Fibroblast of skin of left biceps (primary cell): Measurements from ENCODE around the gene PCDHGA6.
"Not testable (repeated sequence)": the region's sequence is repeated elsewhere in the genome, so short reads cannot be mapped to it uniquely, and the experiment has no call there.

Experiments used
- DNase-seq, 2 experiments: peaks; one replicate each; pipeline ENCODE4 v3.0.0-alpha.2; 2013; ENCODE audit warnings: low read depth in 2 of 2

The PCDHGA6 gene

DNA sequence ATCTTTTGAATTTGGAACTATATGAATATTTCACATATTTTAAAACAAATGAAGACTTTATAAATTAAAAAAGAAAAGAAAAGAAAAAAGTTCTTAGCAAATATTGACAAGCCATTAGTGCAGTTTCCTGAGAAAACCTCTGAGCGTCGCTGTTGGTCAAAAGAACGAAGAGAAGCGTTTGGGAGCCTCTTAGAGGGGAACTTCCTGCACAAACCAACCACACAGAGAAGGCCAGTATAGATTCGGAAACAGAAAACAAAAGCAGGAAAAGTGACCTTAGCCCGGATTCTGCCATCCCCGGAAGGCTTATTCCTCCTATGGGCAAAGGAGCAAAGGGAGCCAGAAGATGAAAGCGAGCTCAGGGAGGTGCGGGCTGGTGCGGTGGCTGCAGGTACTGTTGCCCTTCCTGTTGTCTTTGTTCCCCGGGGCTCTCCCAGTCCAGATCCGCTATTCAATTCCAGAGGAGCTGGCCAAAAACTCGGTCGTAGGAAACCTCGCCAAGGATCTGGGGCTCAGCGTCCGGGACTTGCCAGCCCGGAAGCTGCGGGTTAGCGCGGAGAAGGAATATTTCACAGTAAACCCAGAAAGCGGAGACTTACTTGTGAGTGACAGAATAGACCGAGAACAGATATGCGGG is 13.8 kb upstream of the PCDHGA6 start, which contains the start of gene PCDHGB2:
Gene PCDHGB2 (plus strand): TSS at position 205 of the 637 bp plus-strand sequence. CDS start 142 bp downstream, at position 347.
- DNase-seq = no peak

DNA sequence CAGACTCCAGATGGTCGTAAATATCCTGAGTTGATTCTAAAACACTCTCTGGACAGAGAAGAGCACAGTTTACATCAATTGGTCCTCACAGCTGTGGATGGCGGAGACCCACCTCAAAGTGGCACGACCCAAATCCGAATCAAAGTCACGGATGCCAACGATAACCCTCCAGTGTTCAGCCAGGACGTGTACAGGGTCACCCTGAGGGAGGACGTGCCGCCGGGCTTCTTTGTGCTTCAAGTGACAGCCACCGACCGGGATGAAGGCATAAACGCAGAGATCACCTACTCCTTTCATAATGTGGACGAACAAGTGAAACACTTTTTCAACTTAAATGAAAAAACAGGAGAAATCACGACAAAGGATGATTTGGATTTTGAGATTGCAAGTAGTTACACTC is 13.0 kb upstream of the PCDHGA6 start:
- DNase-seq = no peak

DNA sequence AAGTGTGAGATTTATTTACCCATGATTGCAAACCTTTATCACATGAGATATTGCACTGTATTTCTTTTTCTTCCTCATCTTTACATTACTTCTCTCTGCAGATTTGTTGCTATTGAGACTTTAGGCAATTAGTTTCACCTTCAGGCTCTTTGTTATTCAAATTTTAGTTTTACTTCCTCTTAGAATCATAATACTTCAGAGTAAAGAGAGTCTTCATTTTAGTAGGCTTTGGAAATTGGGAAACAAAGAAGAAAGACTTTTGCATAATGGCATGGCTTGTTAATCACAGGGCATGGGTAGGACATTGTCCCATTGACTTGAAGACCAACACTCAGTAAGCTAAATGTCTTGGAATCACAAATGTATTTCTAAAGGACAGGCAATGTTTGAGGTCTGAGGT is 11.0 kb upstream of the PCDHGA6 start:
- no peak for DNase-seq

DNA sequence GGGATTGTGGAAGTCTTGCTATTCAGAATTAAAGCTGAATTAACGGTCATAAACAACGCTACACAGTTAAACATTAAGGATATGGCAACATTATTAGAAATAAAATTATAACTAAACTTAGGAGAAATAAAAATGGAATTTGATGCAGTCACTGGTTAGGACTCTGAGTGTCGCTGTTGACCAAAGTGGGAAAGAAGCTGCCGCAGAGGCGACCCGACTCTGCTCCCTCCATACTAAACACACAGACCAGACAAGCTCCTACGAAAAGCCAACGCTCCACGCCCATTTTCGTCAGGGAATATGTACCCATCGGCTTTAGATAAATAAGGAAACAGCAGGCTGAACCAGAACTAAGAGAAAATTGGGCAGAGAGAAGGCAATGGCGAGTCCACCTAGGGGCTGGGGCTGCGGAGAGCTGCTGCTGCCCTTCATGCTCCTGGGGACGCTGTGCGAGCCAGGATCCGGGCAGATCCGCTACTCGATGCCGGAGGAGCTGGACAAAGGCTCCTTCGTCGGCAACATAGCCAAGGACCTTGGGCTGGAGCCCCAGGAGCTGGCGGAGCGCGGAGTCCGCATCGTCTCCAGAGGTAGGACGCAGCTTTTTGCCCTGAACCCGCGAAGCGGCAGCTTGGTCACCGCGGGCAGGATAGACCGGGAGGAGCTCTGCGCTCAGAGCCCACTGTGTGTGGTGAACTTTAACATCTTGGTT is 9.6 kb upstream of the PCDHGA6 start, which contains the start of gene PCDHGA5:
Gene PCDHGA5 (plus strand): TSS at position 211 of the 709 bp plus-strand sequence. CDS start 169 bp downstream, at position 380.
- DNase-seq = no peak

DNA sequence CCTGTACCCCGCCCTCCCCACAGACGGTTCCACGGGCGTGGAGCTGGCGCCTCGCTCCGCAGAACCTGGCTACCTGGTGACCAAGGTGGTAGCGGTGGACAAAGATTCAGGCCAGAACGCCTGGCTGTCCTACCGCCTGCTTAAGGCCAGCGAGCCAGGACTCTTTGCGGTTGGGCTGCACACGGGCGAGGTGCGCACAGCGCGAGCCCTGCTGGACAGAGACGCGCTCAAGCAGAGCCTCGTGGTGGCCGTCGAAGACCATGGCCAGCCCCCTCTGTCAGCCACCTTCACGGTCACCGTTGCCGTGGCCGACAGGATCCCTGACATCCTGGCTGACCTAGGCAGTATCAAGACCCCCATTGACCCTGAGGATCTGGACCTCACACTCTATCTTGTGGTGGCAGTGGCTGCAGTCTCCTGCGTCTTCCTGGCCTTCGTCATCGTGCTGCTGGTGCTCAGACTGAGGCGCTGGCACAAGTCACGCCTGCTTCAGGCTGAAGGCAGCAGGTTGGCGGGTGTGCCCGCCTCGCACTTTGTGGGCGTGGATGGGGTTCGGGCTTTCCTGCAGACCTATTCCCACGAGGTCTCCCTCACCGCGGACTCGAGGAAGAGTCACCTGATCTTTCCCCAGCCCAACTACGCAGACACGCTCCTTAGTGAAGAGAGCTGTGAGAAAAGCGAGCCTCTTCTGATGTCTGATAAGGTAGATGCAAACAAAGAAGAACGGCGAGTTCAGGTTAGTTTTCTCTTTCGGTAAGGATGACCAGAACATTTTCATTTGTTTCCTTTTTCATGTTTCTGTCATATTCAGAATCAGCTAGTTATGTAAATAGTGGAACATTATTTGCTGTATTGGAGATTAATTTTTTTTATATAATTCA is 7.4 kb upstream of the PCDHGA6 start:
- no peak for DNase-seq

DNA sequence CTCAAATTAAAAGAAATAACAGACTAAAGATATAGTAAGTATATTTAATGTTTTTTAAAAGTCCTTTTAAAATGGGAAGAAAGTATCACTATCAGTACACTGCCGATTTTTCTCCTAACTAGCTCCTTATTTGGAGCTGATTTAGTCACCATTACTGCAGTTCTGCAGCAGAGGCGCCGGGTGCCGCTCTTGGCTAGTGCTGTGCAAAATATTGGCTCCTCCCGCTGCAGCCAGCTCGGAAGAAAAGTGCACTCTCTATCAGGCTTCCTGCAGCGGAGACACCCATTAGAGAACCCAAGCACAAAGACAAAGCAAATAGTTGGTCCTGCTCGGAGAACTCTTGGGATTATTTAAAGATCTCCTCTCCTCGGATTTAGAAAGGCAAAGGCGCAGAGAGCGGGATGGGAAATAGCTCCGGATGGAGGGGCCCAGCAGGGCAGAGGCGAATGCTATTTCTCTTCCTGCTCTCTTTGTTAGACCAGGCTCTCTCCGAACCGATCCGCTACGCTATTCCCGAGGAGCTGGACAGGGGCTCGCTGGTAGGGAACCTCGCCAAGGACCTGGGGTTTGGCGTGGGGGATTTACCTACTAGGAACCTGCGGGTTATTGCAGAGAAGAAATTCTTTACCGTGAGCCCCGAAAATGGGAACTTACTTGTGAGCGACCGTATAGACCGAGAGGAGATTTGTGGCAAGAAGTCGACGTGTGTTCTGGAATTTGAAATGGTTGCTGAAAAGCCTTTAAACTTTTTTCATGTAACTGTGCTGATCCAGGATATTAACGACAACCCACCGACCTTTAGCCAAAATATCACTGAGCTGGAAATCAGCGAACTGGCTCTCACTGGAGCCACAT is 3.5 kb upstream of the PCDHGA6 start, which contains the start of gene PCDHGB3:
Gene PCDHGB3 (plus strand): TSS at position 249 of the 855 bp plus-strand sequence. CDS start 153 bp downstream, at position 402.
- no peak for DNase-seq

DNA sequence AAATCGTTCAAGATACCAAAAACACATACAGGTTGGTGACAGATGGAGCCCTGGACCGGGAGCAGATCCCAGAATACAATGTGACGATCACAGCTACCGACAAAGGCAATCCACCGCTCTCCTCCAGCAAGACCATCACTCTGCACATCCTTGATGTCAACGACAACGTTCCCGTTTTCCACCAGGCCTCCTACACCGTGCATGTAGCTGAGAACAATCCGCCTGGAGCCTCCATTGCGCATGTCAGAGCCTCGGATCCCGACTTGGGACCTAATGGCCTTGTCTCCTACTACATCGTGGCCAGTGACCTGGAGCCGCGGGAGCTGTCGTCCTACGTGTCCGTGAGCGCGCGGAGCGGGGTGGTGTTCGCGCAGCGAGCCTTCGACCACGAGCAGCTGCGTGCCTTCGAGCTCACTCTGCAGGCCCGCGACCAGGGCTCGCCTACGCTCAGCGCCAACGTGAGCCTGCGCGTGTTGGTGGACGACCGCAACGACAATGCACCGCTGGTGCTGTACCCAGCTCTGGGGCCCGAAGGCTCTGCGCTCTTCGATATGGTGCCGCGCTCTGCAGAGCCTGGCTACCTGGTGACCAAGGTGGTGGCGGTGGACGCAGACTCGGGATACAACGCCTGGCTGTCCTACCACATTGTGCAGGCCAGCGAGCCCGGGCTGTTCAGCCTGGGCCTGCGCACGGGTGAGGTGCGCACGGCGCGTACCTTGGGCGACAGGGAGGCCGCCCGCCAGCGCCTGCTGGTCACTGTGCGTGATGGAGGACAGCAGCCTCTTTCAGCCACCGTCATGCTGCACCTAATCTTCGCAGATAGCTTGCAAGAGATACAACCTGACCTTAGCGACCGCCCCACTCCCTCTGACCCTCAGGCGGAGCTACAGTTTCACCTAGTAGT is 1.9 kb upstream of the PCDHGA6 start:
- DNase-seq = no peak

DNA sequence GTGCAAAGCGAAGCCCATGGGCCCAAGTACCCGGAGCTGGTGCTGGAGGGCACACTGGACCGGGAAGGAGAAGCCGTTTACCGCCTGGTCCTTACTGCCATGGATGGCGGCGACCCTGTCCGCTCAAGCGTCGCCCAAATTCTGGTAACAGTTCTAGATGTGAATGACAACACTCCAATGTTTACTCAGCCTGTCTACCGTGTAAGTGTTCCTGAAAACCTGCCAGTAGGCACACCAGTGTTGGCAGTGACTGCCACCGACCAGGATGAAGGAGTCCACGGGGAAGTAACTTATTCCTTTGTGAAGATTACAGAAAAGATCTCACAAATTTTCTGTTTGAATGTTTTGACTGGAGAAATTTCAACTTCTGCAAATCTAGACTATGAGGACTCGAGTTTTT is 936 bp downstream of the PCDHGA6 start:
- no peak for DNase-seq

DNA sequence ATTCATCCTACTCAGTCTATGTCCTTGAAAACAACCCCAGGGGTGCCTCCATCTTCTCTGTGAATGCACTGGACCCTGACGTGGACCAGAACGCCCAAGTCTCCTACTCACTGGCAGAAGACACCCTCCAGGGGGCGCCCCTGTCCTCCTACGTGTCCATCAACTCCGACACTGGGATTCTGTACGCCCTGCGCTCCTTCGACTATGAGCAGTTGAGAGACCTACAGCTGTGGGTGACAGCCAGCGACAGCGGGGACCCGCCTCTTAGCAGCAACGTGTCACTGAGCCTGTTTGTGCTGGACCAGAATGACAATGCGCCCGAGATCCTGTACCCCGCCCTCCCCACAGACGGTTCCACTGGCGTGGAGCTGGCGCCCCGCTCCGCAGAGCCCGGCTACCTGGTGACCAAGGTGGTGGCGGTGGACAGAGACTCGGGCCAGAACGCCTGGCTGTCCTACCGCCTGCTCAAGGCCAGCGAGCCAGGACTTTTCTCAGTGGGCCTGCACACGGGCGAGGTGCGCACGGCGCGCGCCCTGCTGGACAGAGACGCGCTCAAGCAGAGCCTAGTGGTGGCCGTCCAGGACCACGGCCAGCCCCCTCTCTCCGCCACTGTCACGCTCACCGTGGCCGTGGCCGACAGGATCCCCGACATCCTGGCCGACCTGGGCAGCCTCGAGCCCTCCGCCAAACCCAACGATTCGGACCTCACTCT is 1.9 kb downstream of the PCDHGA6 start:
- DNase-seq = not testable (repeated sequence)

DNA sequence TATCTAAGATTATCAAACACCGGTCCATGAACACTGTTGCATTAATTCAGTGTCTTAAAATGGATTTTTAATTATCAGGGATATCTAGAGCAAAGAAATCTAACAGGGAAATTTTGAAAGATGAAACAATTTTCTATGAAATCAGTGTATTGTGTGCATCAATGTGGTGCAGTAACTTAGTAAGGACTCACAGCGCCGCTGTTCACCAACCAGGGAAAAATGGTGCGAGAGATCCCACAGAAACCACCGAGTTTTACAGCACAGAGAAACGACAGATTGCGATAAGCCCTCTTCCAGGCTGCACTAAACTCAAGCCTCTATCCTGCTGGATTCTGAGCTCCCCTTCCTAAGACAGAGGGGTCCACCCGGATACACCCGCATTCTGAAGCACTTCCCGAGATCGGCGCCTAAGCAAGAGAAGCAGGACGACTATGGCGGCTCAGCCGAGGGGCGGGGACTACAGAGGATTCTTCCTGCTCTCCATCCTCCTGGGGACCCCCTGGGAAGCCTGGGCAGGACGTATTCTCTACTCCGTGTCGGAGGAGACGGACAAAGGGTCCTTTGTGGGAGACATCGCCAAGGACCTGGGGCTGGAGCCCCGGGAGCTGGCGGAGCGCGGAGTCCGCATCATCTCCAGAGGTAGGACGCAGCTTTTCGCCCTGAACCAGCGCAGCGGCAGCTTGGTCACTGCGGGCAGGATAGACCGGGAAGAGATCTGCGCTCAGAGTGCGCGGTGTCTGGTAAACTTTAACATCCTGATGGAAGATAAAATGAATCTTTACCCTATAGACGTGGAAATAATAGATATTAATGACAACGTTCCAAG is 9.0 kb downstream of the PCDHGA6 start, which contains the start of gene PCDHGA7:
Gene PCDHGA7 (plus strand): TSS at position 274 of the 826 bp plus-strand sequence. CDS start 158 bp downstream, at position 432.
- no peak for DNase-seq

DNA sequence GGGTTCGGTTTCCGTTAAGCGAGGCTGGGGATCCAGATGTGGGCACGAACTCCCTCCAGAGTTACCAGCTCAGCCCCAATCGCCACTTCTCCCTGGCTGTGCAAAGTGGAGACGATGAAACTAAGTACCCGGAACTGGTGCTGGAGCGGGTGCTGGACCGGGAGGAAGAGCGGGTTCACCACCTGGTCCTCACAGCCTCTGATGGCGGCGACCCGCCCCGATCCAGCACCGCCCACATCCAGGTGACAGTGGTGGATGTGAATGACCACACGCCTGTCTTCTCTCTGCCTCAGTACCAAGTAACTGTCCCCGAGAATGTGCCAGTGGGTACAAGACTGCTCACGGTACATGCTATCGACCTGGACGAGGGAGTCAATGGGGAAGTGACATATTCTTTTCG is 9.7 kb downstream of the PCDHGA6 start:
- DNase-seq = no peak

DNA sequence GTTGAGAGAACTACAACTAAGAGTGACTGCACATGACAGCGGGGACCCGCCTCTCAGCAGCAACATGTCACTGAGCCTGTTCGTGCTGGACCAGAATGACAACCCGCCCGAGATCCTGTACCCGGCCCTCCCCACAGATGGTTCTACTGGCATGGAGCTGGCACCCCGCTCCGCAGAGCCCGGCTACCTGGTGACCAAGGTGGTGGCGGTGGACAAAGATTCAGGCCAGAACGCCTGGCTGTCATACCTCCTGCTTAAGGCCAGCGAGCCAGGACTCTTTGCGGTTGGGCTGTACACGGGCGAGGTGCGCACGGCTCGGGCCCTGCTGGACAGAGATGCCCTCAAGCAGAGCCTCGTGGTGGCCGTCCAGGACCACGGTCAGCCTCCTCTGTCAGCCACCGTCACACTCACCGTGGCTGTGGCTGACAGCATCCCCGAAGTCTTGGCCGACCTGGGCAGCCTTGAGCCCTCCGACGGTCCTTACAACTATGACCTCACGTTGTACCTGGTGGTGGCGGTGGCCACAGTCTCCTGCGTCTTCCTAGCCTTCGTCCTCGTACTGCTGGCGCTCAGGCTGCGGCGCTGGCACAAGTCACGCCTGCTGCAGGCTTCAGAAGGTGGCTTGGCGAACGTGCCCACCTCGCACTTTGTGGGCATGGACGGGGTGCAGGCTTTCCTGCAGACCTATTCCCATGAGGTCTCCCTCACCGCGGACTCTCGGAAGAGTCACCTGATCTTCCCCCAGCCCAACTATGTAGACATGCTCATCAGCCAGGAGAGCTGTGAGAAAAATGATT is 11.0 kb downstream of the PCDHGA6 start:
- no peak for DNase-seq

DNA sequence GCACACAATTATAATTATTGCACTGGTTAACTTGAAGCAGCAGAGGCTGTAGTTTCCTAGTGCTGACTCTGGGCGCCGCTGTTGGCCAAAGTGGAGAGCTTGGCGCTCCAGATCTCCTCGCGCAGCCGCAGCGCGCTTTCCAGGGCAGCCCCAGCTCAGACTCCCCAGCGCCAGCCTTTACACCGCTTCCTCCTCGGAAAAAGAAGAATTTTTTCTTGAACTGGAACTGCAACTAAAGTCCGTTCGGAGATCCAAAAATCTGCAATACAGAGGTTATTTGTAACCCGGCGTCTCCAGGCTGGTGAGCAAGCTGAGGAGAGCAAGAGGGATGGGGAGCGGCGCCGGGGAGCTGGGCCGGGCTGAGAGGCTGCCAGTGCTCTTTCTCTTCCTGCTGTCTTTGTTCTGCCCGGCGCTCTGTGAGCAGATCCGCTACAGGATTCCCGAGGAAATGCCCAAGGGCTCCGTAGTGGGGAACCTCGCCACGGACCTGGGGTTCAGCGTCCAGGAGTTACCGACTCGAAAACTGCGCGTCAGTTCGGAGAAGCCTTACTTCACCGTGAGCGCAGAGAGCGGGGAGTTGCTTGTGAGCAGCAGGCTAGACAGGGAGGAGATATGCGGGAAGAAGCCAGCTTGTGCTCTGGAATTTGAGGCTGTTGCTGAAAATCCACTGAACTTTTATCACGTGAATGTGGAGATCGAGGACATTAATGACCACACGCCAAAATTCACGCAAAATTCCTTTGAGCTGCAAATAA is 14.0 kb downstream of the PCDHGA6 start, which contains the start of gene PCDHGB4:
Gene PCDHGB4 (plus strand): TSS at position 142 of the 755 bp plus-strand sequence. CDS start 187 bp downstream, at position 329.
- not testable (repeated sequence) for DNase-seq

DNA sequence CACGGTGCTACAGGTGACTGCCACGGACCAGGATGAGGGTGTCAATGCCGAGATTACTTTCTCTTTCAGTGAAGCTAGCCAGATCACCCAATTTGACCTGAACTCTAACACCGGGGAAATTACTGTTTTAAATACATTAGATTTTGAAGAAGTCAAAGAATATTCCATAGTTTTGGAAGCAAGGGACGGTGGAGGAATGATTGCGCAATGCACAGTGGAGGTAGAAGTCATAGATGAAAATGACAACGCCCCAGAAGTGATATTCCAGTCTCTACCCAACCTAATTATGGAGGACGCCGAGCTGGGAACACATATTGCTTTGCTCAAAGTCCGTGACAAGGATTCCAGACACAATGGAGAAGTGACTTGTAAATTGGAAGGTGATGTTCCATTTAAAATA is 15.0 kb downstream of the PCDHGA6 start:
- DNase-seq = no peak

DNA sequence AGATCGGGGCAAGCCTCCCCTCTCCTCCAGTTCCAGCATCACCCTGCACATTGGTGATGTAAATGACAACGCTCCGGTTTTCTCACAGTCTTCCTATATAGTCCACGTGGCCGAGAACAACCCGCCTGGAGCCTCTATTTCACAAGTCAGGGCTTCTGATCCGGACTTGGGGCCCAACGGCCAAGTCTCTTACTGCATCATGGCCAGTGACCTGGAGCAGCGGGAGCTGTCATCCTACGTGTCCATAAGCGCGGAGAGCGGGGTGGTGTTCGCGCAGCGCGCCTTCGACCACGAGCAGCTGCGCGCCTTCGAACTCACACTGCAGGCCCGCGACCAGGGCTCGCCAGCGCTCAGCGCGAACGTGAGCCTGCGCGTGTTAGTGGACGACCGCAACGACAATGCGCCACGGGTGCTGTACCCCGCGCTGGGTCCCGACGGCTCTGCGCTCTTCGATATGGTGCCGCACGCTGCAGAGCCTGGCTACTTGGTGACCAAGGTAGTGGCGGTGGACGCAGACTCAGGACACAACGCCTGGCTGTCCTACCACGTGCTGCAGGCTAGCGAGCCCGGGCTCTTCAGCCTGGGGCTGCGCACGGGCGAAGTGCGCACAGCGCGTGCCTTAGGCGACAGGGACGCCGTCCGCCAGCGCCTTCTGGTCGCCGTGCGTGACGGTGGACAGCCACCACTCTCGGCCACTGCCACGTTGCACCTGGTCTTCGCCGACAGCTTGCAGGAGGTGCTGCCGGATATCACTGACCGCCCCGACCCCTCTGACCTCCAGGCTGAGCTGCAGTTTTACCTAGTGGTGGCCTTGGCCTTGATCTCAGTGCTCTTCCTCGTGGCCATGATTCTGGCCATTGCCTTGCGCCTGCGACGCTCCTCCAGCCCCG is 15.7 kb downstream of the PCDHGA6 start:
- no peak for DNase-seq
